Measurements from ENCODE around the gene SEL1L3.

Gene SEL1L3

DNA sequence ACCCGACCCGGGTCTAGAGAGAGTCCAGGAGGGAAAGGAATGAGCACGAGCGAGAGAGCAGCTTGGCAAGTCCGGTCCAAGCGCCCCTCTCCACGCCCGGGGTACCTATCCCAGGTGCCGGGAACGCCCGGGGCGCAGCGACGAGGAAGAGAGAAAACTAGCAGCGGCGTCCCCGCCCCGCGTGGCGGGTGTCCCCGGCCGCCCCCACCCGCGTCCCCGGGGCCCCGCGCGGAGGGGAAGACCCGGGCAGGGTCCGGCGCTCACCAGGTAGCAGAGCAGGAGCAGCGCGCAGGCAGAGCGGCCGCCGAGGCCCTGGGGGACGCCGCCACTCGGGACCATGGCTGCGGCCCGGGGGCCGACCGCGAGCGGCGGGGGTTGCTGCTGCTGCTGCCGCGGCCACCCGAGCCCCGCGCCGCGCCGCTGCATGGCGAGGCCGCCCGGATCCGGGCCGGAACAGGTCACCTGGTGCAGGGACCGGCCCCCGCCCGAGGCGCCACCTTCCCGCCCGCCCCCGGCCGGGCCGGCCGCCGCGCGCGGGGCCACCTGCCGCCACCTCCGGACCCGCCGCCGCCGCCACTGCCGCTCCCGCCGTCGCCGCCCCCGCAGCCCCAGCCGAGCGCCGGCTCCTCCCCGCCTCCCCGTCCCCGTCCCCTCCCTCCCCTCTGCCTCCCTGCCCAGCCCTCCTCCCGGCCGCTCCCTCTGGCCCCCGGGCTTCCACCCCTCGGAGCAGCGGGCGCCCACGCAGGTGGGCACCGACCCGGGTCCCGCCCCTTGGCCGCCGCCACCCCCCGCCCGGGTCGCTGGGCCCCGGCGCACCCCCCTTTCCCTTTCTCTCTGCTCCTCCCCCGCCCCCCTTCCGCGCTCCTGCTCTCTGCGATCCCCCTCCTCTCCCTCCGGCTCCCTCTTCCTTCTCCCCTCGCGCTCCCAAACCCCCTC is at the start of gene SEL1L3:
TSS of gene SEL1L3 (minus strand) at position 578 of the 936 bp plus-strand sequence. CDS start at position 426, 152 bp downstream.
- ChIA-PET CTCF (no interaction called here), POLR2A (no interaction called here)
- Histone ChIP-seq H3K27ac (ENCODE audit: extremely low read depth, low read depth, low read length) (peak within 1 kb of the TSS; percentile 31; the same call in 1 of the 2 replicates), H3K36me3 (ENCODE audit: control insufficient read depth in 2 of 2, insufficient read depth in 1 of 2, low read length in 2 of 2) (no peaks in the 10 kb centered on the region), H3K4me3 (ENCODE audit: low read depth, low read length) (peak within 1 kb of the TSS; percentile 58), H3K9me3 (ENCODE audit: control insufficient read depth, insufficient read depth, low read depth, low read length) (no peaks in the 10 kb centered on the region), H3K4me1 (ENCODE audit: control insufficient read depth, insufficient read depth, low read length) (no peaks in the 10 kb centered on the region)
- TF ChIP-seq ZNF626 (tag by site-specific recombination; IDR thresholded peaks at IDR 0.05) (no peak), ZEB2 (tag by site-specific recombination; IDR thresholded peaks at IDR 0.05) (0 out of 2 replicates have a peak, but pooled peaks have one; percentile 10), ZNF366 (tag by site-specific recombination; conservative IDR thresholded peaks at IDR 0.05) (no peak), ZNF341 (tag by site-specific recombination; IDR thresholded peaks at IDR 0.05; ENCODE audit: low read depth) (no peak), TRIM28 (IDR thresholded peaks at IDR 0.05; ENCODE audit: borderline replicate concordance, low read length) (no peak), ZNF140 (tag by site-specific recombination; IDR thresholded peaks at IDR 0.05) (no peak), GLIS2 (tag by site-specific recombination; IDR thresholded peaks at IDR 0.05) (0 out of 2 replicates have a peak, but pooled peaks have one; percentile 6), ZNF223 (tag by site-specific recombination; IDR thresholded peaks at IDR 0.05) (no peak), ZNF571 (tag by site-specific recombination; IDR thresholded peaks at IDR 0.05) (no peak), ZBTB20 (tag by site-specific recombination; IDR thresholded peaks at IDR 0.05) (peak; percentile 71), ZNF561 (tag by site-specific recombination; IDR thresholded peaks at IDR 0.05; ENCODE audit: borderline replicate concordance) (no peak), ZNF211 (tag by site-specific recombination; IDR thresholded peaks at IDR 0.05; ENCODE audit: low read depth) (no peak), ZNF501 (tag by site-specific recombination; IDR thresholded peaks at IDR 0.05) (no peak), ZFP37 (tag by site-specific recombination; IDR thresholded peaks at IDR 0.05) (no peak), ZNF19 (tag by site-specific recombination; IDR thresholded peaks at IDR 0.05; ENCODE audit: low read depth) (no peak)
- TF ChIP-seq, protein P1, sequence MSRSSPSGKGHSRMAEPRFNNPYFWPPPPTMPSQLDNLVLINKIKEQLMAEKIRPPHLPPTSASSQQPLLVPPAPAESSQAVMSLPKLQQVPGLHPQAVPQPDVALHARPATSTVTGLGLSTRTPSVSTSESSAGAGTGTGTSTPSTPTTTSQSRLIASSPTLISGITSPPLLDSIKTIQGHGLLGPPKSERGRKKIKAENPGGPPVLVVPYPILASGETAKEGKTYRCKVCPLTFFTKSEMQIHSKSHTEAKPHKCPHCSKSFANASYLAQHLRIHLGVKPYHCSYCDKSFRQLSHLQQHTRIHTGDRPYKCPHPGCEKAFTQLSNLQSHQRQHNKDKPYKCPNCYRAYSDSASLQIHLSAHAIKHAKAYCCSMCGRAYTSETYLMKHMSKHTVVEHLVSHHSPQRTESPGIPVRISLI (tag by site-specific recombination; IDR thresholded peaks at IDR 0.05) = no peak
- TF ChIP-seq, protein P2, sequence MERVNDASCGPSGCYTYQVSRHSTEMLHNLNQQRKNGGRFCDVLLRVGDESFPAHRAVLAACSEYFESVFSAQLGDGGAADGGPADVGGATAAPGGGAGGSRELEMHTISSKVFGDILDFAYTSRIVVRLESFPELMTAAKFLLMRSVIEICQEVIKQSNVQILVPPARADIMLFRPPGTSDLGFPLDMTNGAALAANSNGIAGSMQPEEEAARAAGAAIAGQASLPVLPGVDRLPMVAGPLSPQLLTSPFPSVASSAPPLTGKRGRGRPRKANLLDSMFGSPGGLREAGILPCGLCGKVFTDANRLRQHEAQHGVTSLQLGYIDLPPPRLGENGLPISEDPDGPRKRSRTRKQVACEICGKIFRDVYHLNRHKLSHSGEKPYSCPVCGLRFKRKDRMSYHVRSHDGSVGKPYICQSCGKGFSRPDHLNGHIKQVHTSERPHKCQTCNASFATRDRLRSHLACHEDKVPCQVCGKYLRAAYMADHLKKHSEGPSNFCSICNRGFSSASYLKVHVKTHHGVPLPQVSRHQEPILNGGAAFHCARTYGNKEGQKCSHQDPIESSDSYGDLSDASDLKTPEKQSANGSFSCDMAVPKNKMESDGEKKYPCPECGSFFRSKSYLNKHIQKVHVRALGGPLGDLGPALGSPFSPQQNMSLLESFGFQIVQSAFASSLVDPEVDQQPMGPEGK (tag by site-specific recombination; IDR thresholded peaks at IDR 0.05) = 0 out of 2 replicates have a peak, but pooled peaks have one; percentile 3
- TF ChIP-seq, protein P3, sequence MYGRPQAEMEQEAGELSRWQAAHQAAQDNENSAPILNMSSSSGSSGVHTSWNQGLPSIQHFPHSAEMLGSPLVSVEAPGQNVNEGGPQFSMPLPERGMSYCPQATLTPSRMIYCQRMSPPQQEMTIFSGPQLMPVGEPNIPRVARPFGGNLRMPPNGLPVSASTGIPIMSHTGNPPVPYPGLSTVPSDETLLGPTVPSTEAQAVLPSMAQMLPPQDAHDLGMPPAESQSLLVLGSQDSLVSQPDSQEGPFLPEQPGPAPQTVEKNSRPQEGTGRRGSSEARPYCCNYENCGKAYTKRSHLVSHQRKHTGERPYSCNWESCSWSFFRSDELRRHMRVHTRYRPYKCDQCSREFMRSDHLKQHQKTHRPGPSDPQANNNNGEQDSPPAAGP (tag by site-specific recombination; IDR thresholded peaks at IDR 0.05) = no peak
- TF ChIP-seq, protein P4, sequence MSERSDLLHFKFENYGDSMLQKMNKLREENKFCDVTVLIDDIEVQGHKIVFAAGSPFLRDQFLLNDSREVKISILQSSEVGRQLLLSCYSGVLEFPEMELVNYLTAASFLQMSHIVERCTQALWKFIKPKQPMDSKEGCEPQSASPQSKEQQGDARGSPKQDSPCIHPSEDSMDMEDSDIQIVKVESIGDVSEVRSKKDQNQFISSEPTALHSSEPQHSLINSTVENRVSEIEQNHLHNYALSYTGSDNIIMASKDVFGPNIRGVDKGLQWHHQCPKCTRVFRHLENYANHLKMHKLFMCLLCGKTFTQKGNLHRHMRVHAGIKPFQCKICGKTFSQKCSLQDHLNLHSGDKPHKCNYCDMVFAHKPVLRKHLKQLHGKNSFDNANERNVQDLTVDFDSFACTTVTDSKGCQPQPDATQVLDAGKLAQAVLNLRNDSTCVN (tag by site-specific recombination; optimal IDR thresholded peaks at IDR 0.05) = peak; percentile 48
- TF ChIP-seq, protein P5, sequence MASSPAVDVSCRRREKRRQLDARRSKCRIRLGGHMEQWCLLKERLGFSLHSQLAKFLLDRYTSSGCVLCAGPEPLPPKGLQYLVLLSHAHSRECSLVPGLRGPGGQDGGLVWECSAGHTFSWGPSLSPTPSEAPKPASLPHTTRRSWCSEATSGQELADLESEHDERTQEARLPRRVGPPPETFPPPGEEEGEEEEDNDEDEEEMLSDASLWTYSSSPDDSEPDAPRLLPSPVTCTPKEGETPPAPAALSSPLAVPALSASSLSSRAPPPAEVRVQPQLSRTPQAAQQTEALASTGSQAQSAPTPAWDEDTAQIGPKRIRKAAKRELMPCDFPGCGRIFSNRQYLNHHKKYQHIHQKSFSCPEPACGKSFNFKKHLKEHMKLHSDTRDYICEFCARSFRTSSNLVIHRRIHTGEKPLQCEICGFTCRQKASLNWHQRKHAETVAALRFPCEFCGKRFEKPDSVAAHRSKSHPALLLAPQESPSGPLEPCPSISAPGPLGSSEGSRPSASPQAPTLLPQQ (tag by site-specific recombination; IDR thresholded peaks at IDR 0.05) = no peak
- TF ChIP-seq, protein P6, sequence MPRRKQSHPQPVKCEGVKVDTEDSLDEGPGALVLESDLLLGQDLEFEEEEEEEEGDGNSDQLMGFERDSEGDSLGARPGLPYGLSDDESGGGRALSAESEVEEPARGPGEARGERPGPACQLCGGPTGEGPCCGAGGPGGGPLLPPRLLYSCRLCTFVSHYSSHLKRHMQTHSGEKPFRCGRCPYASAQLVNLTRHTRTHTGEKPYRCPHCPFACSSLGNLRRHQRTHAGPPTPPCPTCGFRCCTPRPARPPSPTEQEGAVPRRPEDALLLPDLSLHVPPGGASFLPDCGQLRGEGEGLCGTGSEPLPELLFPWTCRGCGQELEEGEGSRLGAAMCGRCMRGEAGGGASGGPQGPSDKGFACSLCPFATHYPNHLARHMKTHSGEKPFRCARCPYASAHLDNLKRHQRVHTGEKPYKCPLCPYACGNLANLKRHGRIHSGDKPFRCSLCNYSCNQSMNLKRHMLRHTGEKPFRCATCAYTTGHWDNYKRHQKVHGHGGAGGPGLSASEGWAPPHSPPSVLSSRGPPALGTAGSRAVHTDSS (tag by site-specific recombination; IDR thresholded peaks at IDR 0.05) = no peak
- TF ChIP-seq, protein P7, sequence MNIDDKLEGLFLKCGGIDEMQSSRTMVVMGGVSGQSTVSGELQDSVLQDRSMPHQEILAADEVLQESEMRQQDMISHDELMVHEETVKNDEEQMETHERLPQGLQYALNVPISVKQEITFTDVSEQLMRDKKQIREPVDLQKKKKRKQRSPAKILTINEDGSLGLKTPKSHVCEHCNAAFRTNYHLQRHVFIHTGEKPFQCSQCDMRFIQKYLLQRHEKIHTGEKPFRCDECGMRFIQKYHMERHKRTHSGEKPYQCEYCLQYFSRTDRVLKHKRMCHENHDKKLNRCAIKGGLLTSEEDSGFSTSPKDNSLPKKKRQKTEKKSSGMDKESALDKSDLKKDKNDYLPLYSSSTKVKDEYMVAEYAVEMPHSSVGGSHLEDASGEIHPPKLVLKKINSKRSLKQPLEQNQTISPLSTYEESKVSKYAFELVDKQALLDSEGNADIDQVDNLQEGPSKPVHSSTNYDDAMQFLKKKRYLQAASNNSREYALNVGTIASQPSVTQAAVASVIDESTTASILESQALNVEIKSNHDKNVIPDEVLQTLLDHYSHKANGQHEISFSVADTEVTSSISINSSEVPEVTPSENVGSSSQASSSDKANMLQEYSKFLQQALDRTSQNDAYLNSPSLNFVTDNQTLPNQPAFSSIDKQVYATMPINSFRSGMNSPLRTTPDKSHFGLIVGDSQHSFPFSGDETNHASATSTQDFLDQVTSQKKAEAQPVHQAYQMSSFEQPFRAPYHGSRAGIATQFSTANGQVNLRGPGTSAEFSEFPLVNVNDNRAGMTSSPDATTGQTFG (tag by site-specific recombination; IDR thresholded peaks at IDR 0.05; ENCODE audit: borderline replicate concordance) = no peak
